Measurements from ENCODE around the gene AMZ1. TPM values are rescaled to one million over a fixed set of nuclear protein-coding genes. Genes with fewer than 3 reads are reported as not detected.
"Not testable (repeated sequence)": the region's sequence is repeated elsewhere in the genome, so short reads cannot be mapped to it uniquely, and the experiment has no call there.

AMZ1 gene
- total and polyA plus RNA-seq, 9 donors = 0.15 to 2.6 (median 0.65) TPM; not detected in 1

- no peak overlapping the region for H3K4me3 ChIP-seq
- no peak for TF ChIP-seq CTCF (IDR thresholded peaks at IDR 0.05)
- no peak for TF ChIP-seq EP300 (IDR thresholded peaks at IDR 0.05)
- no peak for TF ChIP-seq POLR2A (IDR thresholded peaks at IDR 0.05)
- H3K27ac ChIP-seq = no peak overlapping the region
- 87 to 92% (median 90%) methylated on average over 16 of the region's 16 CpGs for WGBS, 3 donors
- peaks cover 13% of the 10 kb centered on the region for H3K4me1 ChIP-seq (ENCODE audit: insufficient read depth)
- H3K36me3 ChIP-seq = no peaks in the 10 kb centered on the region
- no peaks in the 10 kb centered on the region for H3K27me3 ChIP-seq
- intact Hi-C loops (cut with DNase I) = no loop called here
- no peaks in the 10 kb centered on the region for H3K9me3 ChIP-seq
- no peak for DNase-seq
Measured at GRCh38 chr7:2720024-2720423, 32.0 kb downstream of the AMZ1 start.

DNA sequence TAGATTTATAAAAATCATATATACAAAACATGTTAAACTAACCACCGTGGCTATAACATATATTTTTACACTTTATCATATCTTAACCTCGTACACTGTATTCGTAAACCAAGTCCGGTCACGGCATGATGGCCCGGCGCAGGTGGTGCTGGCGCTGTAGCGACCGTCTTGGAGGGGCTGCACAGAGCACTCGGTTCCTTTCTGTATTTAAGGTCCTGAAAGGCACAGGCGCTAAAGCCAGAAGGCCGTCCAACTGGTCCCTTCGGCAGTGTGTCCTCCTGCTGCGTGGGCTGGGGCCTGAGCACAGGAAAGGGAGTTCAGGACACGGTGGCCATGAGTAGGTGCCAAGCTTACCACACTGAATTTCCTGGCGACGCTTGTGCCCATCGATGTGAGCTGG is 33.8 kb downstream of the AMZ1 start:
- TF ChIP-seq POLR2A (IDR thresholded peaks at IDR 0.05) = no peak
- no peak for TF ChIP-seq CTCF (IDR thresholded peaks at IDR 0.05)
- TF ChIP-seq EP300 (IDR thresholded peaks at IDR 0.05) = no peak
- Histone ChIP-seq H3K27me3 (no peaks in the 10 kb centered on the region), H3K36me3 (no peaks in the 10 kb centered on the region), H3K27ac (no peak overlapping the region), H3K4me3 (no peak overlapping the region), H3K4me1 (ENCODE audit: insufficient read depth) (peaks cover 6% of the 10 kb centered on the region), H3K9me3 (no peaks in the 10 kb centered on the region)
- intact Hi-C loops (cut with DNase I) = no loop called here
- DNase-seq = no peak
- 91 to 94% (median 94%) methylated on average over 19 of the region's 19 CpGs for WGBS, 3 donors

- WGBS, 3 donors = 94% methylated on average over 4 of the region's 4 CpGs
- TF ChIP-seq EP300 (IDR thresholded peaks at IDR 0.05) = no peak
- TF ChIP-seq CTCF (IDR thresholded peaks at IDR 0.05) = no peak
- no peak for TF ChIP-seq POLR2A (IDR thresholded peaks at IDR 0.05)
- H3K27me3 ChIP-seq = no peaks in the 10 kb centered on the region
- DNase-seq = peak in 2 of 5 donors; percentile 7 to 19
- intact Hi-C loops (cut with DNase I) = no loop called here
- no peaks in the 10 kb centered on the region for H3K9me3 ChIP-seq
- no peaks in the 10 kb centered on the region for H3K36me3 ChIP-seq
- no peak overlapping the region for H3K27ac ChIP-seq
- peaks cover under 1% of the 10 kb centered on the region for H3K4me1 ChIP-seq (ENCODE audit: insufficient read depth)
- H3K4me3 ChIP-seq = no peak overlapping the region
Measured at GRCh38 chr7:2722591-2722990, 34.6 kb downstream of the AMZ1 start.

DNA sequence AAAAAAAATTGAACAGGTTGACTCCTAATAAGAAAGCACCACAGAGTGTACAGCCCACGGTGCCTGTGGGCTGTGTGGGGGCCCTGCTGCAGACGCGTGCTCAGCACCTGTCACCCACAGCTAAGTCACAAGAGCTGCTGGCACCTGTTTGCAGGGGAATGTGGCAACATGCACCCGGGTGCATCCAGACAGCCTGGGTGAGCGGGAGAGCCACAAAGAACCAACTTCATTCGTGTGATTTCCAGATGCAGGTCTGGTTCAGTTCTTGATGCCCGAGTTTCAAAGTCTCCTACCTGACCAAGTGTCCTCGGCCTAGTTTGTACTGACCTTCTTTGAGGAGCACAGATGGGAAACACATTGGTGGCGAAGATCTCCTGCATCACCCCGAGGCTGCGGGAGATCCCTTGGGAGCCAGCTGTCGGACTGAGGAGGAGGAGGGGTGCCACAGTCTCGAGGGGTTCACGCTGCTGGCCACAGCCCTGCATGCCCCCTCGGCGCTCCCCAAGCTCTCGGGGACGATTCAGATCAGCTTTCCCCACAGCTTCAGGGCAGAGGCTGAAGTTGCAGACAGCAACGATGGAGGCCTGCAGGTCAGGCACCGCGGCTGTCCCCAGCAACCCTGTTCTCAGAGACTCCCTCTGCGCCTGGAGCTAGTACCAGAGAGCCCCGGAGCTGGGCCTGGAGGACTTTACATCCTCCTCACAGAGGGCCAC is 35.3 kb downstream of the AMZ1 start:
- H3K4me1 ChIP-seq (ENCODE audit: insufficient read depth) = peaks cover 1% of the 10 kb centered on the region
- DNase-seq = peak in 2 of 5 donors; percentile 18 to 28
- no peaks in the 10 kb centered on the region for H3K27me3 ChIP-seq
- 85 to 91% (median 89%) methylated on average over 23 of the region's 23 CpGs for WGBS, 3 donors
- H3K9me3 ChIP-seq = no peaks in the 10 kb centered on the region
- H3K36me3 ChIP-seq = no peaks in the 10 kb centered on the region
- intact Hi-C loops (cut with DNase I) = no loop called here
- no peak overlapping the region for H3K27ac ChIP-seq
- TF ChIP-seq CTCF (IDR thresholded peaks at IDR 0.05) (no peak), POLR2A (IDR thresholded peaks at IDR 0.05) (no peak)
- H3K4me3 ChIP-seq = no peak overlapping the region

DNA sequence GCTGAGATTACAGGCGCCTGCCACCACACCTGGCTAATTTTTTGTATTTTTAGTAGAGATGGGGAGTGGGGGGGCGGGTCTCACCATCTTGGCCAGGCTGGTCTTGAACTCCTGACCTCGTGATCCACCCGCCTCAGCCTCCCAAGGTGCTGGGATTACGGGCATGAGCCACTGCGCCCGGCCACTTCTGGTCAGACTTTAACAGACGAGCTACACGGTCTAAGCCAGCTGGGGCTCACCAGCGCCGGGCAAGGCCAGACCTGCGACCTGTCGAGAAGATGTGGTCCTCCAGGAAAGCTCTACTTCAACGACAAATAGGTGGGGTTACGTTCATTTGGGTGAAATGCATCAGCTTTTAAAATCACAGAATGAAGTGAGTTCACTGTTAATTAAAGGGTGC is 36.0 kb downstream of the AMZ1 start:
- H3K4me1 ChIP-seq (ENCODE audit: insufficient read depth); H3K27me3 ChIP-seq; H3K9me3 ChIP-seq; H3K4me3 ChIP-seq; H3K27ac ChIP-seq; intact Hi-C loops (cut with DNase I); H3K36me3 ChIP-seq: not testable (repeated sequence)
- DNase-seq = peak in 2 of 5 donors; percentile 19 to 31
- 94% methylated on average over 14 to 15 of the region's 15 CpGs for WGBS, 3 donors

Measured in ovary (tissue), 9 donors.